HepG2 (cell line): Measurements from ENCODE around the gene CYB561. TPM values are rescaled to one million over a fixed set of nuclear protein-coding genes. Genes with fewer than 3 reads are reported as not detected.

Experiments
- ESRRA ChIP-seq: sonication (generic); formaldehyde crosslinking; IDR thresholded peaks from 2 replicates; pipeline ENCODE4 v1.5.1; 2020; ENCODE audit warnings: mild to moderate bottlenecking, low read depth, missing genetic modification reagents
- MBD4 ChIP-seq: IDR thresholded peaks from 2 replicates; pipeline ENCODE4 v1.6.1; 2012; ENCODE audit warnings: low read length, inconsistent platforms, borderline replicate concordance
- RFXANK ChIP-seq: IDR thresholded peaks from 2 replicates; pipeline ENCODE4 v1.6.1; 2016
- TCF7L2 ChIP-seq: IDR thresholded peaks from 2 replicates; pipeline ENCODE4 v1.6.1; 2011; ENCODE audit warnings: mild to moderate bottlenecking, low read depth, low read length, moderate library complexity
- ZNF605 ChIP-seq: sonication (generic); formaldehyde crosslinking; IDR thresholded peaks from 2 replicates; pipeline ENCODE4 v1.8.0; 2022; ENCODE audit warnings: mild to moderate bottlenecking, missing genetic modification reagents
- polyA plus RNA-seq, 8 experiments: library from polyadenylated mRNA; depleted of rRNA in 3 of 8; stranded (reverse) in 7 of 8; unstranded in 1 of 8; fragments of >200 nt; fragmentation: Illumina TruSeq in 4 of 8; extraction: Trizol in 4 of 8; gene quantifications; 2 replicates each; pipeline versions ENCODE4 v1.2.1 to v1.2.3, GENCODE V29; 2011 to 2016; ENCODE audit warnings: low read depth in 4 of 8, missing spikeins in 1 of 8, mixed read lengths in 1 of 8; ENCODE audit not compliant: insufficient read depth in 1 of 8
- total RNA-seq, 5 experiments: library from RNA; depleted of rRNA; stranded (reverse); fragments of >200 nt; fragmentation: Illumina TruSeq; extraction: Trizol; gene quantifications; 2 replicates each; pipeline ENCODE4 v1.2.3, GENCODE V29; 2016; ENCODE audit warnings: low read depth in 1 of 5
- TF ChIP-seq, protein P1 (sequence below), 2 experiments: sonication (generic) in 1 of 2; formaldehyde crosslinking in 1 of 2; IDR thresholded peaks; 2 replicates each; pipeline versions ENCODE4 v1.5.1 to v1.6.1; 2011 to 2020; ENCODE audit warnings: borderline replicate concordance in 1 of 2, low read depth in 1 of 2, low read length in 1 of 2, mild to moderate bottlenecking in 1 of 2, missing genetic modification reagents in 1 of 2, moderate library complexity in 1 of 2
- TF ChIP-seq, protein P2 (sequence below): sonication (generic); formaldehyde crosslinking; IDR thresholded peaks from 2 replicates; pipeline ENCODE4 v1.8.1; 2022; ENCODE audit warnings: low read depth, mild to moderate bottlenecking, missing genetic modification reagents
- TF ChIP-seq, protein P3 (sequence below): fragments of 450-650 bp; IDR thresholded peaks from 2 replicates; pipeline ENCODE4 v1.6.1; 2016
- TF ChIP-seq, protein P4 (sequence below), 2 experiments: sonication (generic) in 1 of 2; formaldehyde crosslinking in 1 of 2; IDR thresholded peaks; 2 replicates each; pipeline versions ENCODE4 v1.4.0 to v1.6.1; 2016 to 2020; ENCODE audit warnings: borderline replicate concordance in 1 of 2, low read depth in 1 of 2, mild to moderate bottlenecking in 1 of 2, missing genetic modification reagents in 1 of 2

Gene CYB561
- total and polyA plus RNA-seq, 2 of the 13 experiments (the other 11 are each of a cell fraction or from before 2014, with no cell fraction given) = 1.5 to 6.7 TPM

DNA sequence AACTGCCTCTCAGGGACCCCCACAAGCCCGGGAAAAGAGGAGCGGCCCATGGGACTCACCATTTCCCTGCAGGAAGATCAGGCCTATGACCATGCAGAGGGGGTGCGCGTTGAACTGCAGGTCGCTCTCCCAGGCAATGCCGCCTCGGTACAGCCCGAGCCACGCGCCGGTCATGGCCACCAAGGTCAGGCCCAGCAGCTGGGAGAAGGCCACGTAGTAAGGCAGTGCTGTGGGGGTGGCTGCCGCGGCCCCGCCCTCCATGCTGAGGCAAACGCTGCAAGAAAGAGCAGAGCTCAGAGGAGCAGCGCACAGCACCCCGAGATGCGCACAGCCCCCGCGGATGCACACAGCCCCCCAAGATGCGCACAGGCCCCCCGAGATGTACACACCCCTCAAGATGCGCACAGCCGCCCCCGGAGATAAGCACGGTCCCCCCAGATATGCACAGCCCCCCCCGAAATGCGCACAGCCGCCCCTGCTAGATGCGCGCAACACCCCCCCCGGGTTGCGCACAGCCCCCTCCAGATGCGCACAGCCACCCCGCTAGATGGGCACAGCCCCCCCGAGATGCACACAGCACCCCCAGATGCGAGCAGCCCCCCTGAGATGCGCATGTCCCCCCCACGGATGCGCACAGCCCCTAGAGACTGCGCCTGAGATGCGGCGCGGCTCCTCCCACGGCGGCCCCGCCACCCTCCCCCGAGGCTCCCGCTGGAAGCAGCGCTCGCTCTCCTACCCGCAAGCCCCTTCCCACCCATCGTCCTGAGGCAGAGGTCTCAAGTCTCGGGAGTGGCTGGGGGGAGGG is 8.6 kb downstream of the CYB561 start (continued):
- TF ChIP-seq, protein P1, sequence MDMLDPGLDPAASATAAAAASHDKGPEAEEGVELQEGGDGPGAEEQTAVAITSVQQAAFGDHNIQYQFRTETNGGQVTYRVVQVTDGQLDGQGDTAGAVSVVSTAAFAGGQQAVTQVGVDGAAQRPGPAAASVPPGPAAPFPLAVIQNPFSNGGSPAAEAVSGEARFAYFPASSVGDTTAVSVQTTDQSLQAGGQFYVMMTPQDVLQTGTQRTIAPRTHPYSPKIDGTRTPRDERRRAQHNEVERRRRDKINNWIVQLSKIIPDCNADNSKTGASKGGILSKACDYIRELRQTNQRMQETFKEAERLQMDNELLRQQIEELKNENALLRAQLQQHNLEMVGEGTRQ (IDR thresholded peaks at IDR 0.05; ENCODE audit: low read depth, low read length) = no peak
- TF ChIP-seq, protein P1 (CRISPR knock-in tag; IDR thresholded peaks at IDR 0.05; ENCODE audit: borderline replicate concordance) = no peak
- TF ChIP-seq, protein P2, sequence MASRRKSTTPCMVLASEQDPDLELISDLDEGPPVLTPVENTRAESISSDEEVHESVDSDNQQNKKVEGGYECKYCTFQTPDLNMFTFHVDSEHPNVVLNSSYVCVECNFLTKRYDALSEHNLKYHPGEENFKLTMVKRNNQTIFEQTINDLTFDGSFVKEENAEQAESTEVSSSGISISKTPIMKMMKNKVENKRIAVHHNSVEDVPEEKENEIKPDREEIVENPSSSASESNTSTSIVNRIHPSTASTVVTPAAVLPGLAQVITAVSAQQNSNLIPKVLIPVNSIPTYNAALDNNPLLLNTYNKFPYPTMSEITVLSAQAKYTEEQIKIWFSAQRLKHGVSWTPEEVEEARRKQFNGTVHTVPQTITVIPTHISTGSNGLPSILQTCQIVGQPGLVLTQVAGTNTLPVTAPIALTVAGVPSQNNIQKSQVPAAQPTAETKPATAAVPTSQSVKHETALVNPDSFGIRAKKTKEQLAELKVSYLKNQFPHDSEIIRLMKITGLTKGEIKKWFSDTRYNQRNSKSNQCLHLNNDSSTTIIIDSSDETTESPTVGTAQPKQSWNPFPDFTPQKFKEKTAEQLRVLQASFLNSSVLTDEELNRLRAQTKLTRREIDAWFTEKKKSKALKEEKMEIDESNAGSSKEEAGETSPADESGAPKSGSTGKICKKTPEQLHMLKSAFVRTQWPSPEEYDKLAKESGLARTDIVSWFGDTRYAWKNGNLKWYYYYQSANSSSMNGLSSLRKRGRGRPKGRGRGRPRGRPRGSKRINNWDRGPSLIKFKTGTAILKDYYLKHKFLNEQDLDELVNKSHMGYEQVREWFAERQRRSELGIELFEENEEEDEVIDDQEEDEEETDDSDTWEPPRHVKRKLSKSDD (CRISPR knock-in tag) = no peak
- TF ChIP-seq MBD4 = no peak
- TF ChIP-seq, protein P3, sequence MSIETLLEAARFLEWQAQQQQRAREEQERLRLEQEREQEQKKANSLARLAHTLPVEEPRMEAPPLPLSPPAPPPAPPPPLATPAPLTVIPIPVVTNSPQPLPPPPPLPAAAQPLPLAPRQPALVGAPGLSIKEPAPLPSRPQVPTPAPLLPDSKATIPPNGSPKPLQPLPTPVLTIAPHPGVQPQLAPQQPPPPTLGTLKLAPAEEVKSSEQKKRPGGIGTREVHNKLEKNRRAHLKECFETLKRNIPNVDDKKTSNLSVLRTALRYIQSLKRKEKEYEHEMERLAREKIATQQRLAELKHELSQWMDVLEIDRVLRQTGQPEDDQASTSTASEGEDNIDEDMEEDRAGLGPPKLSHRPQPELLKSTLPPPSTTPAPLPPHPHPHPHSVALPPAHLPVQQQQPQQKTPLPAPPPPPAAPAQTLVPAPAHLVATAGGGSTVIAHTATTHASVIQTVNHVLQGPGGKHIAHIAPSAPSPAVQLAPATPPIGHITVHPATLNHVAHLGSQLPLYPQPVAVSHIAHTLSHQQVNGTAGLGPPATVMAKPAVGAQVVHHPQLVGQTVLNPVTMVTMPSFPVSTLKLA = no peak
- no peak for TF ChIP-seq ESRRA (CRISPR knock-in tag)
- TF ChIP-seq ZNF605 (CRISPR knock-in tag) = no peak
- no peak for TF ChIP-seq RFXANK
- TF ChIP-seq, protein P4, sequence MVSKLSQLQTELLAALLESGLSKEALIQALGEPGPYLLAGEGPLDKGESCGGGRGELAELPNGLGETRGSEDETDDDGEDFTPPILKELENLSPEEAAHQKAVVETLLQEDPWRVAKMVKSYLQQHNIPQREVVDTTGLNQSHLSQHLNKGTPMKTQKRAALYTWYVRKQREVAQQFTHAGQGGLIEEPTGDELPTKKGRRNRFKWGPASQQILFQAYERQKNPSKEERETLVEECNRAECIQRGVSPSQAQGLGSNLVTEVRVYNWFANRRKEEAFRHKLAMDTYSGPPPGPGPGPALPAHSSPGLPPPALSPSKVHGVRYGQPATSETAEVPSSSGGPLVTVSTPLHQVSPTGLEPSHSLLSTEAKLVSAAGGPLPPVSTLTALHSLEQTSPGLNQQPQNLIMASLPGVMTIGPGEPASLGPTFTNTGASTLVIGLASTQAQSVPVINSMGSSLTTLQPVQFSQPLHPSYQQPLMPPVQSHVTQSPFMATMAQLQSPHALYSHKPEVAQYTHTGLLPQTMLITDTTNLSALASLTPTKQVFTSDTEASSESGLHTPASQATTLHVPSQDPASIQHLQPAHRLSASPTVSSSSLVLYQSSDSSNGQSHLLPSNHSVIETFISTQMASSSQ (IDR thresholded peaks at IDR 0.05; ENCODE audit: low read depth) = no peak
- TF ChIP-seq, protein P4 (CRISPR knock-in tag; IDR thresholded peaks at IDR 0.05; ENCODE audit: borderline replicate concordance) = no peak
- TF ChIP-seq TCF7L2 = no peak
